Measurements from ENCODE around the gene OR52H1. TPM values are rescaled to one million over a fixed set of nuclear protein-coding genes. Genes with fewer than 3 reads are reported as not detected.
"Not testable (repeated sequence)": the region's sequence is repeated elsewhere in the genome, so short reads cannot be mapped to it uniquely, and the experiment has no call there.

Gene OR52H1
- 0.30 TPM in 1 of 2 replicates, not detected in the other for total RNA-seq (2014; rRNA removed; shearing (Covaris generic))

DNA sequence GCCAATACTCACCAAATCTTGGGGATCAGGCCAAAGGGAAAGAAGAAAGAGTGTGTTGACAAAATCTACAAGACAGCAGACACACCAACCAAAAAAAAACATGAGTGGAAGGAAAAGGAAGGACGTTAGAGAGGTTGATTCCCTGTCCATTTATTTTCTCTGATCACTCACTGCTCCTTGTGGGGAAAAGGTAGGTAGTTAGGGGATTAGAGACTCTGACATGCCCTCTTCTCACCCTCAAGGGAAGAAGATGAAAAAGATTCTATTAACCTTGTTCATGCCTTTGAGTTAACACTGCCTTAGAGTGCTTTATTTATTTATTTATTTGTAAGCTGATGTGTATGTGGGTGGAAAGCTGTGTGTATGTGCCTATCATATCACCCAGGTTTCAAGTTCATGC, at the start of gene OR52H1:
OR52H1 (minus strand) TSS at position 101 of the 400 bp plus-strand sequence. CDS start 3,035 bp downstream, outside the sequence.
- no peaks in the 10 kb centered on the region for H3K27me3 ChIP-seq (ENCODE audit: control insufficient read depth, insufficient read depth, low read length)
- DNase-seq = no peak
- no peak within 1 kb of the TSS for H3K4me3 ChIP-seq (ENCODE audit: insufficient read depth, low read depth, low read length)
- no peaks in the 10 kb centered on the region for H3K36me3 ChIP-seq (replicated peaks; ENCODE audit: control insufficient read depth, insufficient read depth, low read length)

DNA sequence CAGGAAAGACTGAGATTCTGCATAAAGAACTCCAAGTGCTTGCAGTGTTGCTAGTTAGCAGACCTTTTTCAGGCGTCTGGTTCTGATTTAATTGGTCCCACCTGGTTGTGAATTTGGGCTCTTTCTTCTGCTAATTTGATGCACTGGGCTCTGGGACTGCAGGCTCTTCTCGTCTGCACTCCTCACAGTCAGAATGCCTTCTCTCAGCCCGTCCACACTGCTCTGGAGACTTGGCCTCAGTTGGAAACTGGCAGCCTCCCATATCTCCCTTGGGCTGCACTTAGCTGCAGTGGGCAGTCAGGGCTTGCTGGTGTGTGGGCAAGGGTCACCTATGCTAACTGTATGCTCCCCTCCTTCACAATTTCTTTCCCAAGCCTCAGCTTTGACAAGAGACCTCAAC, 49.6 kb upstream of the OR52H1 start:
- H3K27me3 ChIP-seq (ENCODE audit: control insufficient read depth, insufficient read depth, low read length) = no peaks in the 10 kb centered on the region
- no peak for DNase-seq
- H3K4me3 ChIP-seq (ENCODE audit: insufficient read depth, low read depth, low read length) = no peak overlapping the region
- no peaks in the 10 kb centered on the region for H3K36me3 ChIP-seq (replicated peaks; ENCODE audit: control insufficient read depth, insufficient read depth, low read length)

DNA sequence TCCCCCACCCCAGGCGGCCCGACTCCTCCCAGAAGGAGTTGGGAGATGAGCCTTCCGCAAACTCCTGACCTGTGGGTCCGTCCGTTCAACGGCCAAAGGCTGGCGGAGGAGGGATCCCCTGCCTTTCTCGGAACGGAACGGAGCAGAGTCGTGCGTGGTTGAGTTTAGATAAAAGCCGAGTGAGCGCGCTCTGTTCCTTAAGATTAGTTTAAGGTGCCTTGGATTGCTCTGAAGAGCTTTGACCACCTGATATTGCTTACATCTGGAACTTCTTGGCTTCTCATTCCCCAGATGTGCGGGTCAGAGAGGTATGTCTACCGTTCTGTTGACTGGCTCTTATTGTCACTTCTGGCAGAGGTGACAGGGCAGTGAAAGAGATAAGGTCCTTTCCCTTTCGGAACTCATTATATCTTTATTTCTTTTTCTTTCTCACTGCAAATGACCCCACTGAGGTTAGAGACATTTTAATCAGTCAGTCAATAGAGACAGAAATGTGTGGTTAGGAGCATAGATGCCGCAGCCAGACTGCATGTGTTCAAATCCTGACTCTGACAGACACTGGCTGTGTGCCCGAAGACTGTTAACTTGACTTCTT, 48.4 kb upstream of the OR52H1 start, which contains the start of gene TRIM6:
TRIM6 (plus strand) TSS at position 31 of the 595 bp plus-strand sequence; CDS start at position 292, 261 bp downstream.
- Histone ChIP-seq H3K4me3 (ENCODE audit: insufficient read depth, low read depth, low read length) (peak within 1 kb of the TSS; percentile 54), H3K36me3 (replicated peaks; ENCODE audit: control insufficient read depth, insufficient read depth, low read length) (no peaks in the 10 kb centered on the region), H3K27me3 (ENCODE audit: control insufficient read depth, insufficient read depth, low read length) (no peaks in the 10 kb centered on the region)
- DNase-seq = peak; percentile 70

DNA sequence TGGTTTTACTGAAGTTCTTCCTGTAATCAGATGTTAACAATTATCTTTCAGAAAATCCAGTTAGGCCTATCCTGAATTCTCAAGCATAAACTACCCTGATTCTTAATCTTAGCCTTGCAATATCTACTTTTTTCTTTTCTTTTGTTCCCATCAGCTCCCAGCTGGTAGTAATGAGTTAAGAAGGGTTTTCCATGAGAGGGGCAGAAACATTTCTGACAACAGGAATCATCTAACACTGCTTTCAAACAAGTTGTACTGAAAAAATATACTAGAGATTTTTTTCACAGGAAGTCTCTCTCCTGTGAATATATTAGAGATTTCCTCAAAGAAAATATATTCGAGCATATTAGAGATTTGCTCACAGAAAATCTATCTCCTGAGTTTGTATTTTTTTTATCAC, 44.8 kb upstream of the OR52H1 start:
- no peak for DNase-seq
- Histone ChIP-seq H3K36me3 (replicated peaks; ENCODE audit: control insufficient read depth, insufficient read depth, low read length) (no peaks in the 10 kb centered on the region), H3K4me3 (ENCODE audit: insufficient read depth, low read depth, low read length) (no peak overlapping the region), H3K27me3 (ENCODE audit: control insufficient read depth, insufficient read depth, low read length) (no peaks in the 10 kb centered on the region)

DNA sequence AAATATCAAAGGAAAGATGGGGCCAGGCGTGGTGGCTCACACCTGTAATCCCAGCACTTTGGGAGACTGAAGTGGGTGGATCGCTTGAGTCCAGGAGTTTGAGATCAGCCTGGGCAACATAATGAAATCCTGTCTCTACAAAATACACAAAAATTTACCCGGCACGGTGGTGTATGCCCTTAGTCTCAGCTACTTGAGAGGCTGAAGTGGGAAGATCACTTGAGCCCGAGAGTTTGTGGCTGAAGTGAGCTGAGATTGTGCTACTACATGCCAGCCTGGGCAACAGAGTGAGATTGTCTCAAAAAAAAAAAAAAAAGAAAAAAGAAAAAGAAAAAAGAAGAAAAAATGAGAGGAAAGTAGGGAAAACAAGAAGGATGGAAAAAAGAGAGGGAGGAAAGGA, 44.3 kb upstream of the OR52H1 start:
- DNase-seq = no peak
- H3K36me3 ChIP-seq (replicated peaks; ENCODE audit: control insufficient read depth, insufficient read depth, low read length) = no peaks in the 10 kb centered on the region
- no peak overlapping the region for H3K4me3 ChIP-seq (ENCODE audit: insufficient read depth, low read depth, low read length)
- no peaks in the 10 kb centered on the region for H3K27me3 ChIP-seq (ENCODE audit: control insufficient read depth, insufficient read depth, low read length)

DNA sequence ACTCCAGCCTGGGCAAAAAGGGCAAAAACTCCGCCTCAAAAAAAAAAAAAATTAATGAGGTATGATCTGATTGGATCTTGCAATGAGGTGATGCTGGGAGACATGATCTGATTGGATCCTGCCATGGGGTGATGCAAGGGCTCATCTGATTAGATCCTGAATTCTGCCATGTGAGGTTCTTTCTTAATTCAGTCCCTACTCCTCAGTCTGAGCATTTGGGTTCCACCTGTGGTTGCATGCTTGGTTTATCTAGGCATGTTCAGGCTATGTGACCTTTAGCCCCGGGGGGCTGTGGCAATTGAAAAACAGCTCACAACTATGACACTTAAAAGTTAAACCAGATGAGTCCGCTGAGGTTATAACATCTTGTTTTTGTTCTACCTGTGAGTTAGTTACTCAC, 43.3 kb upstream of the OR52H1 start:
- H3K4me3 ChIP-seq (ENCODE audit: insufficient read depth, low read depth, low read length) = no peak overlapping the region
- DNase-seq = no peak
- H3K36me3 ChIP-seq (replicated peaks; ENCODE audit: control insufficient read depth, insufficient read depth, low read length) = no peaks in the 10 kb centered on the region
- no peaks in the 10 kb centered on the region for H3K27me3 ChIP-seq (ENCODE audit: control insufficient read depth, insufficient read depth, low read length)

DNA sequence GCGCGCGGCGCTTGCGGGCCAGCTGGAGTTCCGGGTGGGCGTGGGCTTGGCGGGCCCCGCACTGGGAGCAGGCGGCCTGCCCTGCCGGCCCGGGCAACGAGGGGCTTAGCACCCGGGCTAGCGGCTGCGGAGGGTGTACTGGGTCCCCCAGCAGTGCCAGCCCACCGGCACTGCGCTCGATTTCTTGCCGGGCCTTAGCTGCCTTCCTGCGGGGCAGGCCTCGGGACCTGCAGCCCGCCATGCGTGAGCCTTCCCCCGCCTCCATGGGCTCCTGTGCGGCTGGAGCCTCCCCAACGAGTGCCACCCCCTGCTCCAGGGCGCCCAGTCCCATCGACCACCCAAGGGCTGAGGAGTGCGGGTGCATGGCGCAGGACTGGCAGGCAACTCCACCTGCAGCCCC, 41.6 kb upstream of the OR52H1 start:
- H3K27me3 ChIP-seq (ENCODE audit: control insufficient read depth, insufficient read depth, low read length); DNase-seq; H3K36me3 ChIP-seq (replicated peaks; ENCODE audit: control insufficient read depth, insufficient read depth, low read length); H3K4me3 ChIP-seq (ENCODE audit: insufficient read depth, low read depth, low read length): not testable (repeated sequence)

DNA sequence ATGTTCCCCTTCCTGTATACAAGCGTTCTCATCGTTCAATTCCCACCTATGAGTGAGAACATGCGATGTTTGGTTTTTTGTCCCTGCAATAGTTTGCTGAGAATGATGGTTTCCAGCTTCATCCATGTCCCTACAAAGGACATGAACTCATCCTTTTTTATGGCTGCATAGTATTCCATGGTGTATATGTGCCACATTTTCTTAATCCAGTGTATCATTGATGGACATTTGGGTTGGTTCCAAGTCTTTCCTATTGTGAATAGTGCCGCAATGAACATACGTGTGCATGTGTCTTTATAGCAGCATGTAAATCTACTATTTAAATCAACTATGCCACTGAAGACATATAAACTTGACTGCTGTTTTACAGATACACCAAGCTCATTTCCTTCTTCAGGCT, 36.1 kb upstream of the OR52H1 start:
- not testable (repeated sequence) for H3K4me3 ChIP-seq (ENCODE audit: insufficient read depth, low read depth, low read length); H3K27me3 ChIP-seq (ENCODE audit: control insufficient read depth, insufficient read depth, low read length); H3K36me3 ChIP-seq (replicated peaks; ENCODE audit: control insufficient read depth, insufficient read depth, low read length)

DNA sequence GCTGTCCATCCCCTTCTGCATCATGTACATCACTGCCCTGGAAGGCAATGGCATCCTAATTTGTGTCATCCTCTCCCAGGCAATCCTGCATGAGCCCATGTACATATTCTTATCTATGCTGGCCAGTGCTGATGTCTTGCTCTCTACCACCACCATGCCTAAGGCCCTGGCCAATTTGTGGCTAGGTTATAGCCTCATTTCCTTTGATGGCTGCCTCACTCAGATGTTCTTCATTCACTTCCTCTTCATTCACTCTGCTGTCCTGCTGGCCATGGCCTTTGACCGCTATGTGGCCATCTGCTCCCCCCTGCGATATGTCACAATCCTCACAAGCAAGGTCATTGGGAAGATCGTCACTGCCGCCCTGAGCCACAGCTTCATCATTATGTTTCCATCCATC, 32.7 kb upstream of the OR52H1 start:
- H3K36me3 ChIP-seq (replicated peaks; ENCODE audit: control insufficient read depth, insufficient read depth, low read length) = no peaks in the 10 kb centered on the region
- DNase-seq = no peak
- no peaks in the 10 kb centered on the region for H3K27me3 ChIP-seq (ENCODE audit: control insufficient read depth, insufficient read depth, low read length)
- no peak overlapping the region for H3K4me3 ChIP-seq (ENCODE audit: insufficient read depth, low read depth, low read length)

More for the DNA sequence above, 36.1 kb upstream of the OR52H1 start:
- not testable (repeated sequence) for DNase-seq

DNA sequence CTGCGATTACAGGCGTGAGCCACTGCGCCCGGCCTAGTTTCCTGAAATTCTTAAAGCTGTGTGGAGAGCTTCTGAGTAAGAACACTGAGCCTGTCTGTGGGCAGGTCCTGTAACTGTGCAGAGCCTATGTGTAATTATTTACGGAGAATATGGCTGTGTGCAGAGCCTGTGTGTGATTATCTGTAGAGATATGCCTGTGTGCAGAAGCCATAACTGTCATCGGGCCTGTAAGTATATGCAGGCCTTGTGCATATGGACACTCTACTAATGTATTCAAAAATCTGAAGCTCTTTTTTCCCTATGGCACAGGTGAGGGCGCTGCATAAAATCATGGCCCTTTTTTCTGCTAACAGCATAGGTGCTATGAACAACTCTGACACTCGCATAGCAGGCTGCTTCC, 32.2 kb upstream of the OR52H1 start, which contains the start of gene OR52B6:
OR52B6 (plus strand) TSS at position 301 of the 400 bp plus-strand sequence; CDS start at position 301, 0 bp downstream.
- H3K4me3 ChIP-seq (ENCODE audit: insufficient read depth, low read depth, low read length) = no peak within 1 kb of the TSS
- no peaks in the 10 kb centered on the region for H3K36me3 ChIP-seq (replicated peaks; ENCODE audit: control insufficient read depth, insufficient read depth, low read length)
- no peaks in the 10 kb centered on the region for H3K27me3 ChIP-seq (ENCODE audit: control insufficient read depth, insufficient read depth, low read length)
- no peak for DNase-seq

DNA sequence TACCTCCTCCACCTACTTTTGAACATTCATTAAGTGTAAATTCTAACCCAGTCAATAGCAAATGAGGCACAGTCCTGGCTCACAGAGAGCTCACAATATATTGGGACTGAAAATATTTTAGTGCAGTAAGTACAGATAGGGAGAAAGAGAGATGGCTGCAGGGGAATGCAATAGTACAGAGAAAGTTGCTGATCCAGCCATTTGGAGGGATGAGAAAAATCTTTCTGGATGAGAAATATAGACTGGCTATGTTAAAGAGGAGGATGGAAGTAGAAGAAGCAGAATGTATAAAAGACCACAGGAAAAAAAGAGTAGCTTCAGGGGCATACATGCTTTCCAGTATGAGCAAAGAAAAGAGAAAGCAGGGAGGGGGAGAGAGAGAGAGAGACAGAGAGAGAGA, 28.8 kb upstream of the OR52H1 start:
- H3K4me3 ChIP-seq (ENCODE audit: insufficient read depth, low read depth, low read length) = no peak overlapping the region
- H3K27me3 ChIP-seq (ENCODE audit: control insufficient read depth, insufficient read depth, low read length) = no peaks in the 10 kb centered on the region
- no peaks in the 10 kb centered on the region for H3K36me3 ChIP-seq (replicated peaks; ENCODE audit: control insufficient read depth, insufficient read depth, low read length)
- DNase-seq = no peak

DNA sequence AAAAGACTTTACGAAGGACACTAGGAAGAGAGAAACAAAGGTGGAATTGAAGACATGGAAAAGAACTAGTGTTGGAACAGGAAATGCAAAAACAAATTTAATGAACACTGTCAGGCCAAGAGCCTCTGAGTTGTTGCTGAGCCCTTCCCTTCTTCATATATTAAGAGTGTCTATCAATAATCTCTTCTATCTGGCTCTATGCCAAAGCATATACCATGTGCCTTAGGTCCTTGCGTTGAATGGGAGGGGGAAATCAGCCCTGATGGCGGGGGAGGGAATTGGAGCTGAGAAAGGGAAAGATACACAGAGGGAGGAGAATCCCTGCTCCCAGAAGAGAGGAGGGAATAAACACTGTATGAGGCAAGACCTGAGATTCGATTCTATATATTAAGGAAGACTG, 26.8 kb upstream of the OR52H1 start:
- no peak overlapping the region for H3K4me3 ChIP-seq (ENCODE audit: insufficient read depth, low read depth, low read length)
- DNase-seq = peak; percentile 25
- H3K36me3 ChIP-seq (replicated peaks; ENCODE audit: control insufficient read depth, insufficient read depth, low read length) = no peaks in the 10 kb centered on the region
- no peaks in the 10 kb centered on the region for H3K27me3 ChIP-seq (ENCODE audit: control insufficient read depth, insufficient read depth, low read length)

DNA sequence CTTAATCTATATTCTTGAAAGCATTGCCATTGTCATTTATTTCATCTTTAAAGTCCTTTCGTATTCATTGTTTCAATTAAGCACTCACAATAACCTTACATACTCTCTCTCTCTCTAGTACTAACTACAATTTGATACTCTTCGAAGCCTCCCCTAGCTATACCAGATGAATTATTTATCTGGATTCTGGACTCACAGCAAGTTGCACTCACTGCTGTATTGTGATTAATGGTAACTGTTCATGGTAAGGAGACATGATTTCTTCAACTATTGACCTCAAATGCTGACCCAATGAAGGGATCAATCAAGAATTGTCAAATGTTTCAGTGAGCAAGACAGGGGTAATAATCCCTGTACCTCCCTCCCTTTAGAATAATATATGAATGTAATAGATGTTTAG, 26.3 kb upstream of the OR52H1 start:
- H3K27me3 ChIP-seq (ENCODE audit: control insufficient read depth, insufficient read depth, low read length) = no peaks in the 10 kb centered on the region

DNA sequence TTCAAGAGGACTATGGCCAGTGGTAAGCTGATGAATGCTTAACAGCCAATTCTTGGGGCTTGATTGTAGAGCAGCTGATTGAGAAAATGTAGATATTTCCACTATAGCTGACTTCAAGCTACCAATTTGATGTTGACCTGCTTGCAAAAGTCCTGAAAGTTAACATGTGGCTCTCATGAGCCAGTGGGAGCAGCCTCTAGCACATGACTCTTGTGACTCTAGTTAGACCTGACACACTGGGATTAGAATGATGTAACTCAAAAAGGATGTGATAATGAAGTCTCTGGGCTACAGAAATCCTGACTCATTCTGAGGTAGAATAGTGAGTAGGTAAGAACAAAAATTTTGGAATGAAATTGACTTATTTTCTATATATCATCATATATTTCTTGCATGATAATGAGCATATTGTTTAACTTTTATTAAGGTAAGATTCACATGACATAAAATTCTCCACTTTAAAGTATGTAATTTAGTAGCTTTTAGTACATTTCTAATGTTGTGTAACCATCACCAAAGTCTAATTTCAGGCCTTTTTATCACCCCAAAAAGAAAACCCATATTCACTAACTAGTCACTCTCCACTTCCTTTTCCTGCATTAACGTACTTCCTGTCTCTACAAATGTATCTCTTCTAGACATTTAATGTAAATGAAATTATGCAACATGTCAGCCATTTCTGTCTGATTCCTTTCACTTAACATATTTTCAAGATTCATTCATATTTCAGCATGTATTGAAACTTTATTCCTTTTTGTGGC, 16.1 kb upstream of the OR52H1 start:
- no peak for DNase-seq
- Histone ChIP-seq H3K27me3 (ENCODE audit: control insufficient read depth, insufficient read depth, low read length) (no peaks in the 10 kb centered on the region), H3K36me3 (replicated peaks; ENCODE audit: control insufficient read depth, insufficient read depth, low read length) (no peaks in the 10 kb centered on the region), H3K4me3 (ENCODE audit: insufficient read depth, low read depth, low read length) (no peak overlapping the region)

More for the DNA sequence above, 26.3 kb upstream of the OR52H1 start:
- no peak overlapping the region for H3K4me3 ChIP-seq (ENCODE audit: insufficient read depth, low read depth, low read length)
- H3K36me3 ChIP-seq (replicated peaks; ENCODE audit: control insufficient read depth, insufficient read depth, low read length) = no peaks in the 10 kb centered on the region
- no peak for DNase-seq

DNA sequence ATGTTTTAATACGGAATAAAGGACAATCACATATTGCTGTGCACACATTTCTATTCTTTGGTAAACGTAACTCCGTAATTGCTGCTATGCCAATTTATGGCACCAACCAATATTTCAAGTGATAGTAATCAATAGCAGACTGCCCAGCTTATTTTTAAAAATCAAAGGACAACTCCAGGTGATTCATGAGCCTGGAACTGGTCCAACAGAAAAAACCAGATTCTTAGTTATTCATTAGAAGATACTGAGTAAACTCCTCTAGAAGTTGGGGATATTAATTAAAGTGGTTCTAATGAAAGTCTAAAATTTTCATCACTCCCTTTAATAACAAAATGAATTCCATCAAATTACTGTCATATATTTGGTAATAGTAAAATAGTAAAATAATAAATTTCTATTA, 9.4 kb upstream of the OR52H1 start:
- Histone ChIP-seq H3K4me3 (ENCODE audit: insufficient read depth, low read depth, low read length) (no peak overlapping the region), H3K36me3 (replicated peaks; ENCODE audit: control insufficient read depth, insufficient read depth, low read length) (no peaks in the 10 kb centered on the region), H3K27me3 (ENCODE audit: control insufficient read depth, insufficient read depth, low read length) (no peaks in the 10 kb centered on the region)
- no peak for DNase-seq

Measured in H7 (cell line).